Liver (tissue), 9 donors: ENCODE results near the gene NOS1AP. TPM values are rescaled to one million over a fixed set of nuclear protein-coding genes. Genes with fewer than 3 reads are reported as not detected.
A peak's percentile ranks its signal among the peaks of the same experiment; 100 is the strongest.

Experiments used
- DNase-seq: peaks from one replicate; pipeline ENCODE4 v3.0.0-alpha.2; 2017; ENCODE audit warnings: low spot score
- H3K27ac ChIP-seq, 2 donors: one replicate each; pipeline ENCODE4 v1.7.0; 2013; ENCODE audit warnings: inconsistent platforms in 2 of 2, low read length in 2 of 2, control low read depth in 1 of 2, low read depth in 1 of 2, mild to moderate bottlenecking in 1 of 2
- H3K27me3 ChIP-seq, 4 donors: one replicate each; pipeline versions ENCODE4 v1.6.1 to v1.7.0; 2013; ENCODE audit warnings: low read length in 3 of 4, inconsistent platforms in 1 of 4, mild to moderate bottlenecking in 1 of 4, moderate library complexity in 1 of 4; ENCODE audit not compliant: control insufficient read depth in 4 of 4, insufficient read depth in 4 of 4
- H3K36me3 ChIP-seq, 4 donors: one replicate each; pipeline versions ENCODE4 v1.6.1 to v1.7.0; 2013; ENCODE audit warnings: low read length in 3 of 4, mild to moderate bottlenecking in 3 of 4, low read depth in 1 of 4, moderate library complexity in 1 of 4; ENCODE audit not compliant: control insufficient read depth in 4 of 4, insufficient read depth in 3 of 4
- H3K4me1 ChIP-seq, 4 donors: one replicate each; pipeline versions ENCODE4 v1.6.1 to v1.7.0; 2013; ENCODE audit warnings: low read length in 3 of 4, mild to moderate bottlenecking in 3 of 4, moderate library complexity in 1 of 4; ENCODE audit not compliant: control insufficient read depth in 4 of 4, insufficient read depth in 4 of 4
- H3K4me3 ChIP-seq, 3 donors: one replicate each; pipeline versions ENCODE4 v1.6.1 to v1.7.0; 2013; ENCODE audit warnings: low read length in 3 of 3, control low read depth in 1 of 3, low read depth in 1 of 3, mild to moderate bottlenecking in 1 of 3
- H3K9ac ChIP-seq, 2 donors: one replicate each; pipeline ENCODE4 v1.7.0; 2013; ENCODE audit warnings: low read length in 2 of 2, mild to moderate bottlenecking in 2 of 2, moderate library complexity in 2 of 2, control low read depth in 1 of 2, low read depth in 1 of 2
- H3K9me3 ChIP-seq, 4 donors: one replicate each; pipeline versions ENCODE4 v1.6.1 to v1.7.0; 2013; ENCODE audit warnings: low read length in 3 of 4; ENCODE audit not compliant: control insufficient read depth in 4 of 4
- ATF3 ChIP-seq: IDR thresholded peaks from 2 replicates; pipeline ENCODE4 v1.6.1; 2016; ENCODE audit warnings: antibody characterized with exemption
- CTCF ChIP-seq: fragments of 150-350 bp; IDR thresholded peaks from 2 replicates; pipeline ENCODE4 v1.5.1; 2017; ENCODE audit warnings: improper control_type of control experiment, low read depth, low read length; ENCODE audit not compliant: missing input control
- EGR1 ChIP-seq, 2 donors: IDR thresholded peaks; 2 replicates each; pipeline ENCODE4 v1.6.1; 2016 to 2018; ENCODE audit warnings: antibody characterized with exemption in 2 of 2, low read depth in 2 of 2
- FOXA1 ChIP-seq: IDR thresholded peaks from 2 replicates; pipeline ENCODE4 v1.6.1; 2016; ENCODE audit warnings: antibody characterized with exemption
- FOXA2 ChIP-seq: IDR thresholded peaks from 2 replicates; pipeline ENCODE4 v1.6.1; 2016; ENCODE audit warnings: antibody characterized with exemption
- GABPA ChIP-seq, 2 donors: IDR thresholded peaks in 1 of 2; conservative IDR thresholded peaks in 1 of 2; 2 replicates each; pipeline ENCODE4 v1.6.1; 2016; ENCODE audit warnings: antibody characterized with exemption in 2 of 2, mild to moderate bottlenecking in 1 of 2, moderate library complexity in 1 of 2
- HNF4A ChIP-seq, 2 donors: conservative IDR thresholded peaks; 2 replicates each; pipeline ENCODE4 v1.6.1; 2016; ENCODE audit warnings: antibody characterized with exemption in 2 of 2, mild to moderate bottlenecking in 2 of 2
- HNF4G ChIP-seq: IDR thresholded peaks from 2 replicates; pipeline ENCODE4 v1.6.1; 2016; ENCODE audit warnings: antibody characterized with exemption
- JUND ChIP-seq, 2 donors: IDR thresholded peaks; 2 replicates each; pipeline ENCODE4 v1.6.1; 2016; ENCODE audit warnings: antibody characterized with exemption in 2 of 2
- NR2F2 ChIP-seq: IDR thresholded peaks from 2 replicates; pipeline ENCODE4 v1.6.1; 2016; ENCODE audit warnings: antibody characterized with exemption
- RAD21 ChIP-seq, 2 donors: IDR thresholded peaks; 2 replicates each; pipeline ENCODE4 v1.6.1; 2016; ENCODE audit warnings: antibody characterized with exemption in 2 of 2, mild to moderate bottlenecking in 2 of 2
- RXRA ChIP-seq, 2 donors: IDR thresholded peaks; 2 replicates each; pipeline ENCODE4 v1.6.1; 2017 to 2018; ENCODE audit warnings: antibody characterized with exemption in 2 of 2, mild to moderate bottlenecking in 1 of 2
- SP1 ChIP-seq: IDR thresholded peaks from 2 replicates; pipeline ENCODE4 v1.6.1; 2018; ENCODE audit warnings: antibody characterized with exemption, mild to moderate bottlenecking
- TAF1 ChIP-seq: conservative IDR thresholded peaks from 2 replicates; pipeline ENCODE4 v1.6.1; 2016; ENCODE audit warnings: antibody characterized with exemption, mild to moderate bottlenecking
- YY1 ChIP-seq: IDR thresholded peaks from 2 replicates; pipeline ENCODE4 v1.6.1; 2016; ENCODE audit warnings: antibody characterized with exemption, mild to moderate bottlenecking
- WGBS: extraction: QIAGEN DNeasy Blood & Tissue Kit; methylation state at CpG from one replicate; pipeline ENCODE4 v1.1.7; 2013; 5-methylcytosine and 5-hydroxymethylcytosine counted together
- polyA plus RNA-seq, 2 donors: library from polyadenylated mRNA; stranded (reverse) in 1 of 2; unstranded in 1 of 2; fragments of 200-250 nt in 1 of 2; fragments of >200 nt in 1 of 2; fragmentation: Nextera tagmentation in 1 of 2; extraction: Ambion mirVana in 1 of 2; gene quantifications; one replicate each; pipeline versions ENCODE4 v1.2.1 to v1.2.3, GENCODE V29; 2013 to 2015
- total RNA-seq, 2 donors: library from RNA; depleted of rRNA; stranded (reverse); fragments of >200 nt; gene quantifications; one replicate each; pipeline ENCODE4 v1.2.3, GENCODE V29; 2014
- TF ChIP-seq, protein P1 (sequence below): IDR thresholded peaks from 2 replicates; pipeline ENCODE4 v1.6.1; 2016; ENCODE audit warnings: antibody characterized with exemption, mild to moderate bottlenecking
- TF ChIP-seq, protein P2 (sequence below): IDR thresholded peaks from 2 replicates; pipeline ENCODE4 v1.6.1; 2016; ENCODE audit warnings: antibody characterized with exemption
- TF ChIP-seq, protein P3 (sequence below): IDR thresholded peaks from 2 replicates; pipeline ENCODE4 v1.6.1; 2016; ENCODE audit warnings: antibody characterized with exemption
- donor health status: healthy.
- donor health status: healthy.
- donor health status: healthy.
- donor health status: healthy.
- donor health status: healthy.

NOS1AP gene
- total and polyA plus RNA-seq, 4 donors = 1.4 to 13.0 (median 4.5) TPM

GRCh38 chr1:162072740-162073139 lies 3.2 kb downstream of the NOS1AP start:
- H3K27ac ChIP-seq = no peak overlapping the region
- peak; percentile 44 to 50 for TF ChIP-seq RXRA (IDR thresholded peaks at IDR 0.05)
- TF ChIP-seq YY1 = no peak
- TF ChIP-seq HNF4G = no peak
- no peak for TF ChIP-seq SP1
- no peak for TF ChIP-seq ATF3
- TF ChIP-seq FOXA1 = peak; percentile 27
- TF ChIP-seq JUND (IDR thresholded peaks at IDR 0.05) = peak in 1 of 2 donors; percentile 32
- TF ChIP-seq, protein P1, sequence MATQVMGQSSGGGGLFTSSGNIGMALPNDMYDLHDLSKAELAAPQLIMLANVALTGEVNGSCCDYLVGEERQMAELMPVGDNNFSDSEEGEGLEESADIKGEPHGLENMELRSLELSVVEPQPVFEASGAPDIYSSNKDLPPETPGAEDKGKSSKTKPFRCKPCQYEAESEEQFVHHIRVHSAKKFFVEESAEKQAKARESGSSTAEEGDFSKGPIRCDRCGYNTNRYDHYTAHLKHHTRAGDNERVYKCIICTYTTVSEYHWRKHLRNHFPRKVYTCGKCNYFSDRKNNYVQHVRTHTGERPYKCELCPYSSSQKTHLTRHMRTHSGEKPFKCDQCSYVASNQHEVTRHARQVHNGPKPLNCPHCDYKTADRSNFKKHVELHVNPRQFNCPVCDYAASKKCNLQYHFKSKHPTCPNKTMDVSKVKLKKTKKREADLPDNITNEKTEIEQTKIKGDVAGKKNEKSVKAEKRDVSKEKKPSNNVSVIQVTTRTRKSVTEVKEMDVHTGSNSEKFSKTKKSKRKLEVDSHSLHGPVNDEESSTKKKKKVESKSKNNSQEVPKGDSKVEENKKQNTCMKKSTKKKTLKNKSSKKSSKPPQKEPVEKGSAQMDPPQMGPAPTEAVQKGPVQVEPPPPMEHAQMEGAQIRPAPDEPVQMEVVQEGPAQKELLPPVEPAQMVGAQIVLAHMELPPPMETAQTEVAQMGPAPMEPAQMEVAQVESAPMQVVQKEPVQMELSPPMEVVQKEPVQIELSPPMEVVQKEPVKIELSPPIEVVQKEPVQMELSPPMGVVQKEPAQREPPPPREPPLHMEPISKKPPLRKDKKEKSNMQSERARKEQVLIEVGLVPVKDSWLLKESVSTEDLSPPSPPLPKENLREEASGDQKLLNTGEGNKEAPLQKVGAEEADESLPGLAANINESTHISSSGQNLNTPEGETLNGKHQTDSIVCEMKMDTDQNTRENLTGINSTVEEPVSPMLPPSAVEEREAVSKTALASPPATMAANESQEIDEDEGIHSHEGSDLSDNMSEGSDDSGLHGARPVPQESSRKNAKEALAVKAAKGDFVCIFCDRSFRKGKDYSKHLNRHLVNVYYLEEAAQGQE = no peak
- peak; percentile 54 to 57 for TF ChIP-seq HNF4A (conservative IDR thresholded peaks at IDR 0.05)
- TF ChIP-seq FOXA2 = peak; percentile 38
- TF ChIP-seq RAD21 (IDR thresholded peaks at IDR 0.05) = peak; percentile 35 to 38
- no peak for TF ChIP-seq GABPA (IDR thresholded peaks at IDR 0.05 in 1 of 2, conservative IDR thresholded peaks at IDR 0.05 in 1 of 2)
- no peak for TF ChIP-seq TAF1
- TF ChIP-seq, protein P2, sequence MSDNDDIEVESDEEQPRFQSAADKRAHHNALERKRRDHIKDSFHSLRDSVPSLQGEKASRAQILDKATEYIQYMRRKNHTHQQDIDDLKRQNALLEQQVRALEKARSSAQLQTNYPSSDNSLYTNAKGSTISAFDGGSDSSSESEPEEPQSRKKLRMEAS = no peak
- no peak for TF ChIP-seq EGR1 (IDR thresholded peaks at IDR 0.05; ENCODE audit: low read depth in 2 of 2)
- TF ChIP-seq CTCF = no peak
- no peak for TF ChIP-seq NR2F2
- TF ChIP-seq, protein P3, sequence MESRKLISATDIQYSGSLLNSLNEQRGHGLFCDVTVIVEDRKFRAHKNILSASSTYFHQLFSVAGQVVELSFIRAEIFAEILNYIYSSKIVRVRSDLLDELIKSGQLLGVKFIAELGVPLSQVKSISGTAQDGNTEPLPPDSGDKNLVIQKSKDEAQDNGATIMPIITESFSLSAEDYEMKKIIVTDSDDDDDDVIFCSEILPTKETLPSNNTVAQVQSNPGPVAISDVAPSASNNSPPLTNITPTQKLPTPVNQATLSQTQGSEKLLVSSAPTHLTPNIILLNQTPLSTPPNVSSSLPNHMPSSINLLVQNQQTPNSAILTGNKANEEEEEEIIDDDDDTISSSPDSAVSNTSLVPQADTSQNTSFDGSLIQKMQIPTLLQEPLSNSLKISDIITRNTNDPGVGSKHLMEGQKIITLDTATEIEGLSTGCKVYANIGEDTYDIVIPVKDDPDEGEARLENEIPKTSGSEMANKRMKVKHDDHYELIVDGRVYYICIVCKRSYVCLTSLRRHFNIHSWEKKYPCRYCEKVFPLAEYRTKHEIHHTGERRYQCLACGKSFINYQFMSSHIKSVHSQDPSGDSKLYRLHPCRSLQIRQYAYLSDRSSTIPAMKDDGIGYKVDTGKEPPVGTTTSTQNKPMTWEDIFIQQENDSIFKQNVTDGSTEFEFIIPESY = no peak
- H3K36me3 ChIP-seq = no peaks in the 10 kb centered on the region
- no peaks in the 10 kb centered on the region for H3K27me3 ChIP-seq
- WGBS = 25% methylated on average over 3 of the region's 3 CpGs
- peak overlapping the region in 2 of 3 donors; percentile 19 to 20 for H3K4me3 ChIP-seq
- no peak for DNase-seq
- no peaks in the 10 kb centered on the region for H3K9me3 ChIP-seq
- H3K4me1 ChIP-seq = peaks cover 3 to 28% (median 26%) of the 10 kb centered on the region in 4 donors
- peak overlapping the region in 1 of 2 donors; percentile 19 for H3K9ac ChIP-seq
